ENCODE data around the gene USP34.

GRCh38 chr2:61425605-61426155, 45.2 kb downstream of the USP34 start:
- TF ChIP-seq POLR2A (IDR thresholded peaks at IDR 0.05) = no peak
- TF ChIP-seq, protein P1, sequence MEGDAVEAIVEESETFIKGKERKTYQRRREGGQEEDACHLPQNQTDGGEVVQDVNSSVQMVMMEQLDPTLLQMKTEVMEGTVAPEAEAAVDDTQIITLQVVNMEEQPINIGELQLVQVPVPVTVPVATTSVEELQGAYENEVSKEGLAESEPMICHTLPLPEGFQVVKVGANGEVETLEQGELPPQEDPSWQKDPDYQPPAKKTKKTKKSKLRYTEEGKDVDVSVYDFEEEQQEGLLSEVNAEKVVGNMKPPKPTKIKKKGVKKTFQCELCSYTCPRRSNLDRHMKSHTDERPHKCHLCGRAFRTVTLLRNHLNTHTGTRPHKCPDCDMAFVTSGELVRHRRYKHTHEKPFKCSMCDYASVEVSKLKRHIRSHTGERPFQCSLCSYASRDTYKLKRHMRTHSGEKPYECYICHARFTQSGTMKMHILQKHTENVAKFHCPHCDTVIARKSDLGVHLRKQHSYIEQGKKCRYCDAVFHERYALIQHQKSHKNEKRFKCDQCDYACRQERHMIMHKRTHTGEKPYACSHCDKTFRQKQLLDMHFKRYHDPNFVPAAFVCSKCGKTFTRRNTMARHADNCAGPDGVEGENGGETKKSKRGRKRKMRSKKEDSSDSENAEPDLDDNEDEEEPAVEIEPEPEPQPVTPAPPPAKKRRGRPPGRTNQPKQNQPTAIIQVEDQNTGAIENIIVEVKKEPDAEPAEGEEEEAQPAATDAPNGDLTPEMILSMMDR (IDR thresholded peaks at IDR 0.05) = no peak

Data from esophagus squamous epithelium (tissue), 4 donors.